ENCODE measurements around the gene MLLT1.

Gene MLLT1

DNA sequence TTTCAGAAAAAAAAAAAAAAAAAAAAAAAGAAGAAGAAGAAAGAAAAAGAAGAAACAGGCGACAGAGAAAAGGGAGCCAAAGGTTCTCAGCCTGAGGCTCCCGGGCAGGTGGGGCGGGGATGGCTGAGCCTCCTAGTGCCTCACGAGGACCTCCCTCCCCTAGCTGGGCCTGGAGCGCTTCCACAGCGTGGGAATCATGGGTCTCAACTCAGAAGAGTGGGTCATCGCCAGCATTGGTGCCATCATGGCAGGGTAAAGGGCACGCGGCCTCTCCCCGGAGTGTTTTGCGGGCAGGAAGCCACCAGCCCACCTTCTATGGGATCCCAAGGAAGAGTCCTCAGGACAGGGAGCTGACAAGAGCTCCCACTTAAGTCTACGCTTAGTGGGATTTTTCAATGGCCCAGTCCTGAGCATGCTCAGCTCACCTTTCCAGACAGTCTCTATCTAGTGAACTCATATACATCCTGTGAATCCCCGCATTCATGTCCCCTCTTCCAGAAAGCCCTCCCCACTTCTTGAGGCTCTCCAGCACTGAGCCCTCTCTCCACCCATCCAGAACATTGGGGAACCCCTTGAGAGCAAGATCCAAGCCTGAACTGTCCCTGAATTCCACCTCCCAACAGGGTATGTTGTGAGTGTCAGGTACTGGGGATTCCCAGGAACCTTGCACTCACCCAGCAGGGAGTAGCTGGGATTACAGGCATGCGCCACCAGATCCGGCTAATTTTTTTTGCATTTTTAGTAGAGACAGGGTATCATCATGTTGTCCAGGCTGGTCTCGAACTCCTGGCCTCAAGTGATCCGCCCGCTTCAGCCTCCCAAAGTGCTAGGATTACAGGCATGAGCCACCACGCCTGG lies 74.7 kb downstream of the MLLT1 start:
- Mint-ChIP-seq H3K27ac (peak overlapping the region in 1 of 2 donors; percentile 78), H3K4me1 (no peaks in the 10 kb centered on the region), H3K4me3 (no peak overlapping the region), H3K9me3 (no peaks in the 10 kb centered on the region), H3K27me3 (peaks cover 11% of the 10 kb centered on the region)
- DNase-seq (no peak), ATAC-seq (no peak)

DNA sequence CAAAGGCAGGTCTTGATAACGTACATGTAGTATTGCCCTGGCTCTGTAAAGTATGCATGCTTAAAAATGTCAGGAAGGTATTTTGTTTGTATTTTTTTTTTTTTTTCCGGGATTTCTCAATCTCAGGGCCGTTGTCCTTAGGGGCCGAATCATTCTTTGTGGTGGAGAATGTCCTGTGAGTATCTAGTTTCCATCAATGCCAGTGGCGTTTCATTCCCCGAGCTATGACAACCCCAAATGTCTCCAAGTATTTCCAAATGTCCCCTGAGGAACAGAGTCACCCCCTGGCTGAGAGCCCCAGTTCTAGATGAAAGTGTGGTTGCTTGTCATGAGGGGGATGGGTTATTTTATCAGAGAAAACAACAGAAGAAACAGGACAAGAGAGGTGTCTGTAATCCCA lies 75.6 kb downstream of the MLLT1 start:
- no peak for DNase-seq
- H3K4me1 Mint-ChIP-seq, result peaks cover 3% of the 10 kb centered on the region
- H3K27ac Mint-ChIP-seq, result peak overlapping the region in 1 of 2 donors; percentile 68
- no peaks in the 10 kb centered on the region for H3K9me3 Mint-ChIP-seq
- no peak overlapping the region for H3K4me3 Mint-ChIP-seq
- no peak for ATAC-seq
- peaks cover 11% of the 10 kb centered on the region for H3K27me3 Mint-ChIP-seq

DNA sequence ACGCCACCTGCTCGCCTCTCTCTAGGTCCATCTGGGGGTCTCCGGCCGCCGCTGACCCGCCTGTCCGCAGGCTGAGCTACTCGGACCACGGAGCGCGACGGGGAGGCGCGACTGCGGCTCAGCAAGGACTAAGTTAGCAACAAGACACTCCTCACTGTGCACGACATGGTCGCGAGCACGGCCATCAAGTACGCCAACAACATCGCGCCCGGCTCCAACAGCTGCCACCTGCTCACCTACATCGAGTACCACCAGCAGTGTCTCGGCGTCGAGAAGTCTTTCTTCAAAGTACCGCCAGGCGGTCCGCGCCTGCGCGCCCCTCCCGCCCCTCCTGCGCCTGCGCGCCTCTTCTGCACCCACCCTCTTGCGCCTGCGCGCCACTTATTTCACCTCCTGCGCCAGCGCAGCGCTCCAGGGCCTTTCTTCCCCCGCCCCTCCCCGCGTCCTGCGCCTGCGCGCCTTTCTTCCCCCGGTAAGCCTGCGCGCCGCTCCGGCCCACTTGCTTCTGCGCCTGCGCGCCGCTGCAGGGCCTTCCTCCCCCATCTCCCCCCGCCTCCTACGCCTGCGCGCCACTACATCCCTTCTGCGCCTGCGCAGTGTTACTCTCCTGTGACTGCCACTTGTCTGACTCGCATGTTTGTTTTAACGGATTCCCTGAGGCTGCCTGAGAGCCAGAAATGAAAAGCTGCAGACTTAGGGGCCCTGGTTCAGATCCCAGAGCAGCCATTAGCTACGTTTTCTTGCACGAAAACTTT lies 80.4 kb downstream of the MLLT1 start:
- Mint-ChIP-seq H3K9me3 (peaks cover 0 to 6% of the 10 kb centered on the region in 2 donors), H3K27me3 (peaks cover 11% of the 10 kb centered on the region), H3K27ac (peak overlapping the region; percentile 96 to 99), H3K4me3 (peak overlapping the region; percentile 98 to 100), H3K4me1 (peaks cover 18% of the 10 kb centered on the region)
- ATAC-seq (peak; percentile 95), DNase-seq (peak; percentile 99)

DNA sequence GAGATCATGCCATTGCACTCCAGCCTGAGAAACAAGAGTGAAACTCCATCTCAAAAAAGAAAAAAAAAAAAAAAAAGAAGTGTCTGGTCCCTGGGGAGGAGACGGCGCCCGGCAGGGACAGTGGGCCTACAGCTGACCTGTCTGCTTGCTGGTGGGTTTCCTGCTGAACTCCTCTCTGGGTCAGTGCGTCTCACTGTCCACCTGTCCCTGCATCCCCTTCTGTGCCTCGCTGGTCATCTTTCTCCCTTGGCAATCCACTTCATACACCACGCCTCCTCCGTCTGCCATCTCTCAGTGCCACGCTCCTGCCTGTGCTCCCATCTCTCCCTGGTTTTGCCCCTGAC lies 80.9 kb downstream of the MLLT1 start:
- Mint-ChIP-seq H3K4me3 (peak overlapping the region; percentile 98 to 100), H3K4me1 (peaks cover 18% of the 10 kb centered on the region), H3K9me3 (peaks cover 0 to 6% of the 10 kb centered on the region in 2 donors), H3K27me3 (peaks cover 11% of the 10 kb centered on the region), H3K27ac (peak overlapping the region; percentile 96 to 99)
- DNase-seq, result no peak
- ATAC-seq, result no peak

DNA sequence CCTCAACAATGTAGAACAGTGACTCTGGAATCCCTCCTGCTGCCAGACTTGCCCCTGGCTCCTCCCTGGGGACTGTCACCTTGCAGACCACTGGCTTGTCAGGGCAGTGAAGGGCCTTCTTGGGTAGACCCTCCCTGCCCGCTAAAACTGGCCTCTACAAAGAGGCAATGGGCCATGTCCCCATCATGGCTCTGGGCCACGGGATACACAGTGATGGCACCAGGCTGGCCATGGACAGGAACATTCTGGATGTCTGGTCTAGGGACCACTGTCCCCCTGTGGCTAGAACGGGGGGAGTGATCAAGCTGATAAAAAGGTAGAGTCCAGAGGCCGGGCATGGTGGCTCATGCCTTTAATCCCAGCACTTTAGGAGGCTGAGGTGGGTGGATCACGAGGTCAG lies 83.4 kb downstream of the MLLT1 start:
- H3K4me1 Mint-ChIP-seq, result peaks cover 18% of the 10 kb centered on the region
- no peaks in the 10 kb centered on the region for H3K27me3 Mint-ChIP-seq
- H3K9me3 Mint-ChIP-seq, result peaks cover under 1 to 6% of the 10 kb centered on the region in 2 donors
- no peak overlapping the region for H3K4me3 Mint-ChIP-seq
- no peak for ATAC-seq
- DNase-seq, result no peak
- H3K27ac Mint-ChIP-seq, result no peak overlapping the region

DNA sequence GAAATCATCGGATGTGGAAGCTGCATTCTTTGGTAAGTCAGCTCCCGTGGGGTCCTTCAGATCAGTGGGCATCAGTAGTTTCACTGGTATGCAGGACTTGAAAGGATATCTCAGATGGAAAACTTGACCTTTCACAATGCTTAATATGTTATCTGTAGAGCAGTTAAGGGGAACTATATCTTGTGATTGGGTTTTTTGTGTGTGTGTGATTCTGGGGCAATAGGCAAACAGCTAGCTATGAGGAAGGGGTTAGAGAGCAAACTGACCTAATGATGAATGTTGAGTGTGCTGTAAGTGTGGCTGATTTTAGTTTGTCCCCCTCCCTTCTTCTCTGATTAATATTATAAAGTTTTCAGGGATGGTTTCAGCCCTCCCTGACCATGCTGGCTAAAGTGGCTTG lies 91.0 kb downstream of the MLLT1 start:
- Mint-ChIP-seq H3K9me3 (peaks cover 11 to 30% of the 10 kb centered on the region in 2 donors), H3K27me3 (peaks cover 11% of the 10 kb centered on the region), H3K4me3 (no peak overlapping the region), H3K27ac (no peak overlapping the region), H3K4me1 (no peaks in the 10 kb centered on the region)
- no peak for DNase-seq
- ATAC-seq, result no peak

DNA sequence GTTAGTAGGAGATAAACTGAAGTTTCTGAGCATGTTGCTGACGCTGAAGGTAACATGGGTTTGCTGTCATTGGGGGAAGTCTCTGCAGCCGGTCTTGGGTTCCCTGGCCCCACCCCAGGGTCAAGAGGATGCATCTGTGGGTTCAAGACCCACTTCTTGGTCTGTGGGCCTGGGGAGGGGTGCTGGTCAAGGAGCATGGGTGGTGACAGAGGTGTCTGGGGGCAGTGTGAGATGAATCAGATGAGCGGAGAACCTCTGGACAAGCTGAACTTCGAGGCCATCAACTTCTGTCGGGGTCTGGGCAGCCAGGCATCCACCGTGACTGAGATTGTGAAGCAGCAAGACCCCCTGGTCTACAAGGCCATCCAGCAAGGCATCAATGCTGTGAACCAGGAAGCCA lies 92.4 kb downstream of the MLLT1 start:
- Mint-ChIP-seq H3K27ac (no peak overlapping the region), H3K27me3 (peaks cover 25% of the 10 kb centered on the region), H3K4me3 (no peak overlapping the region), H3K4me1 (no peaks in the 10 kb centered on the region), H3K9me3 (peaks cover 11 to 30% of the 10 kb centered on the region in 2 donors)
- no peak for ATAC-seq
- no peak for DNase-seq

DNA sequence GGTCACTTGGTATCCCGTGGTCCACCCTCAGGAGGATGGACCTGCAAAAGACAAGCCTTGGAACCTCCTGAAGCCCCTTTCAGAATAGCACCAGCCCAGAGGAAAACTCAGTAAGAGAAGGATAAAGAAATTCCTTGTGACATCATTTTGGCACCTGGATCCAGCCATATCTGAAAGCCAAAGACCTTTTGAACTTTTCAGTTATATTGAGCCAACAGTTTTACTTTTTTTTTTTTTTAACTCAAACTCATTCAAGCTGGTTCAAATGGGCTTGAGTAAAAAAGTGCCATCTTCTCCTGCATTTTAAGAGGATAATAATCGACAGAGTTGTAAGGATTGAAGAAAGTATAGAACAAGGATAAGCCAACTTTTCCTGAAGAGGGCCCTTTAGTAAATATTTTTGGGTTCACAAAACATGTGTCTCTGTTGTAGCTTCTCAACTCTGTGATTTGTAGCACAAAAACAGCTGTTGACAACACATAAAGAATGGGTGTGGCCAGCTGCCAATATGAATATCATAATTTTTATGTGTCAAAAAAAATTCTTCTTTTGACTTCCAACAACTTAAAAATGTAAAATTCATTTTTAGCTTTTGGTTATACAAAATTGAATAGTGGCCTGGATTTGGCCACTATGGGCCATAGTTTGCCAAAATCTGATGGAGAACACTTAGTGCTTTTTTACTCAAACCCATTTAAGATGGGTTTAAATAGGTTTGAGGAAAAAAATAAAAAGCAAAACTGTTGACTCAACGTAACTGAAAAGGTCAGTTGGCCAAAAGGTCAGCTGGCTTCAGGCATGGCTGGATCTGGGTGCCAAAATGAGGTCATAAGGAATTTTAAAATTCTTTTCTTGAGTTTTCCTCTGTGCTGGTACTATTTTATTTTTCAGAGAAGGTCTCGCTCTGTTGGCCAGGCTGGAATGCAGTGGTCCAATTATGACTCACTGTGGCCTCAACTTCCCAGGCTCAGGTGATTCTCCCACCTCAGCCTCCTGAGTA lies 93.6 kb downstream of the MLLT1 start:
- ATAC-seq, result no peak
- Mint-ChIP-seq H3K9me3 (peaks cover 10 to 27% of the 10 kb centered on the region in 2 donors), H3K4me1 (peaks cover 7% of the 10 kb centered on the region), H3K27ac (no peak overlapping the region), H3K4me3 (no peak overlapping the region), H3K27me3 (peaks cover 27% of the 10 kb centered on the region)
- no peak for DNase-seq

DNA sequence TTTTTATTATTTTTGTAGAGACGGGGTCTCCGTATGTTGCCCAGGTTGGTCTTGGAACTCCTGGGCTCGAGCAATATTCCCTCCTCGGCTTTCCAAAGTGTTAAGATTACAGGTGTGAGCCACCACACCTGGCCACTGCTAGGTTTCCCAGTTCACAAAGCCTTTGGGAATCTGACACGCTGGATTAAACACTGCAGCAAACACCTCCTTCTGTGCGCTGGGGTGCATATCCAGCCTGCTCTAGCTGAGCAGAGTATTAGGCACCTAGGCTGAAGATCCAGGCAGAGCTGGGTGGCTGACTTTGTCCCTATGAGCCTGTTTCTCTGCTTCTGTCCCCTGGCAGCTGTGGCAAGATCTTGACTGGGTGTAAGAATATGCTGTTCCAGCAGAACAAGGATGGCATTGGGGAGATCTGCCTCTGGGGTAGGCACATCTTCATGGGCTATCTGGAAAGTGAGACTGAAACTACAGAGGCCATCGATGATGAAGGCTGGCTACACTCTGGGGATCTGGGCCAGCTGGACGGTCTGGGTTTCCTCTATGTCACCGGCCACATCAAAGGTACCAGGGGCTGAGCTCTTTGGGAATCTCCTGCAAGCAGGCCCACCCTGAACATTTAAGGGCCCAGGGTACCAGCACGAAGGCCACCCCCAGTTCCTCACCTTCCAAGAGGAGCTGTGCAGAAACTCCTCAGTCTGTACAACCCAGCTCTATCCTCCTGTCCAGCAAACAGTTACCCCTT lies 94.5 kb downstream of the MLLT1 start:
- H3K27ac Mint-ChIP-seq, result no peak overlapping the region
- peaks cover 7% of the 10 kb centered on the region for H3K4me1 Mint-ChIP-seq
- H3K27me3 Mint-ChIP-seq, result peaks cover 32% of the 10 kb centered on the region
- ATAC-seq, result no peak
- no peak for DNase-seq
- H3K4me3 Mint-ChIP-seq, result no peak overlapping the region
- peaks cover 7 to 19% of the 10 kb centered on the region in 2 donors for H3K9me3 Mint-ChIP-seq

DNA sequence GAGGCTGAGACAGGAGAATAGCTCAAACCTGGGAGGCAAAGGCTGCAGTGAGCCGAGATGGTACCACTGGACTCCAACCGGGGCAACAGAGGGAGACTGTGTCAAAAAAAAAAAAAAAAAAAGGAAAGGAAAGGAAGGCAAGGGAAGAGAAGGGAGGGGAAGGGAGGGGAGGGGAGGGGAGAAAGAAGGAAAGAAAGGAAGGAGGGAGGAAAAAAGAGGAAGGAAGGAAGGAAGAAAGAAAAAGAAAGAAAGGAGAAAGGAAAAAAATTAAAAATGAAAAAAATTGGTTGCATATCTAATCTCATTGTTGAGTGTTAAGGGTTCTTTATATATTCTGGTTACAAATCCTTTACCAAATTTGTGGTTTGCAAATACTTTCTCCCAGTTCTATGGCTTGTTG lies 98.7 kb downstream of the MLLT1 start:
- ATAC-seq (no peak), DNase-seq (no peak)
- H3K27me3 Mint-ChIP-seq, result peaks cover 42% of the 10 kb centered on the region
- no peak overlapping the region for H3K4me3 Mint-ChIP-seq
- no peaks in the 10 kb centered on the region for H3K9me3 Mint-ChIP-seq
- H3K4me1 Mint-ChIP-seq, result peaks cover 13% of the 10 kb centered on the region
- no peak overlapping the region for H3K27ac Mint-ChIP-seq

DNA sequence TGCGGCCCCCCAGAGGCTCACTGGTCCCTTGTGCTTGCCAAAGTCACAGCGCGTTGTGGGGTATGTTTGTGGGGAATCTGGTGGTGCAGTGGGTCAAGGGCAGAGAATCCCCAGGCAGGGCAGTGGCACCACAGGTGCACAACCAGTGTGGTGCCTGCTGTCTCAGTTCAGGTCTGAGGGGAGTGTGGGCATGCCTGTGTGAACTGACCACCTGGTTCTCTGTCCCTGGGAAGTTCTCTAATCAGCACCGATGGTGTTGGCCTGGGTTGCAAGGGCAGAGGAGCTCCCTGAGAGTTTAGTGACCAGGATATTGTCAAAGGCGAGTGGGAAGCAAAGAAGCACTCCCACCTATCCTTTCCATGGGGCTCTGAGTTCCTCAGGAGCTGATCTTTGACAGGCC lies 106.6 kb downstream of the MLLT1 start:
- no peaks in the 10 kb centered on the region for H3K4me1 Mint-ChIP-seq
- no peak overlapping the region for H3K4me3 Mint-ChIP-seq
- DNase-seq (no peak), ATAC-seq (no peak)
- H3K9me3 Mint-ChIP-seq, result peaks cover 12 to 18% of the 10 kb centered on the region in 2 donors
- peaks cover under 1% of the 10 kb centered on the region for H3K27me3 Mint-ChIP-seq
- no peak overlapping the region for H3K27ac Mint-ChIP-seq

DNA sequence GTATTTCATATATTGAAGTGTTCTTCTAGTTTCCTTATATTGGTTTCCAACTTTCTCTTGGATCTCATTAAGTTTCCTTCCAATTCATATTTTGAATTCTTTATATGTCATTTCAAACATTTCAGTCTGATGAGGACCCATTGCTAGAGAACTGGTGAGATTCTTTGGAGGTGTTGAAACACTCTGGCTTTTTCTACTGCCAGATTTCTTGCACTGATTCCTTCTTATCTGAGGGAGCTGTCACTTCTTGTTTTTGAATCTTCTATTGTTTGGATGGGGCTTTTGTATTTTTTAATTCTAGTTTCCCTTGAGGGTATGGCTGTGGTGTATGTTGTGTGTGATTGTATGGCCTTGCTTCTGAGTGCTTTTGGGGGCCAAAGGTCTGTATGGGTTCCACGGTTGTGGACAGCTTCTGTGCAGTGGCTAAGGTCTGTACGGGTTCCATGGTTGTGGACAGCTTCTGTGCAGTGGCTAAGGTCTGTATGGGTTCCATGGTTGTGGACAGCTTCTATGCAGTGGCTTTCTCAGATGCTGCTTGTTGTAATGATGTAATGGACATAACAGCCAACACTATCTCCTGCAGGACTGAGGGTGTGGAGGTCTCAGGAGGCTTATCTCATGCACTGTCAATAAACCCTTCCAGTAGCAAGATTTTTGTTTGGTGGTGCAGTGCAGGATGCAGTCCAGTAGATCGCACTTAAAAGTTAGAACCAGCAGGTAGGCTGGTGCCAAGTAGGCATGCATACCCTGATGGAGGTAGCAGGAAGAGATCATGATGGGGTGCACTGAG lies 107.5 kb downstream of the MLLT1 start:
- Mint-ChIP-seq H3K4me1 (no peaks in the 10 kb centered on the region), H3K27me3 (no peaks in the 10 kb centered on the region), H3K27ac (no peak overlapping the region), H3K4me3 (no peak overlapping the region), H3K9me3 (peaks cover 12 to 18% of the 10 kb centered on the region in 2 donors)
- ATAC-seq (no peak), DNase-seq (no peak)

DNA sequence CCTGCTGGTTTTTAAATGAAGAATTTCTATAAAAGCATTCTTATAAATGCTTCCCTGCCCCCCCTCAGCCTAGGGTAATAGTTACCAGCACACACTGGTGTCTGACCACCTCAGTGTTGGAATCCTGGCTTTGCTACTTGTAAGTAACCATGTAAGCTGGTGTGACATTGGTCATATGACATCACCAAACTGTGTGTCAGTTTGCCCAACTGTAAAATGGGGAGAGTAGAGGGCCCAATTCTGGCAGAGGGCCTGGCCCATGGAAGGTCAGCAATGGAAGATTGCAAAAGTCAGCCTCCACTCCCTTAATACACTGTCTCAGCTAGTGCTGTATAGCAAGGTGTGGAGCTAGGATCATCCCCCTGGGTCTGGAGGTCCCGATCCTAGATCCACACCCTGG lies 112.7 kb downstream of the MLLT1 start:
- no peak for ATAC-seq
- peaks cover 12 to 13% of the 10 kb centered on the region in 2 donors for H3K9me3 Mint-ChIP-seq
- no peak for DNase-seq
- peaks cover 7% of the 10 kb centered on the region for H3K4me1 Mint-ChIP-seq
- no peak overlapping the region for H3K27ac Mint-ChIP-seq
- no peaks in the 10 kb centered on the region for H3K27me3 Mint-ChIP-seq
- no peak overlapping the region for H3K4me3 Mint-ChIP-seq

DNA sequence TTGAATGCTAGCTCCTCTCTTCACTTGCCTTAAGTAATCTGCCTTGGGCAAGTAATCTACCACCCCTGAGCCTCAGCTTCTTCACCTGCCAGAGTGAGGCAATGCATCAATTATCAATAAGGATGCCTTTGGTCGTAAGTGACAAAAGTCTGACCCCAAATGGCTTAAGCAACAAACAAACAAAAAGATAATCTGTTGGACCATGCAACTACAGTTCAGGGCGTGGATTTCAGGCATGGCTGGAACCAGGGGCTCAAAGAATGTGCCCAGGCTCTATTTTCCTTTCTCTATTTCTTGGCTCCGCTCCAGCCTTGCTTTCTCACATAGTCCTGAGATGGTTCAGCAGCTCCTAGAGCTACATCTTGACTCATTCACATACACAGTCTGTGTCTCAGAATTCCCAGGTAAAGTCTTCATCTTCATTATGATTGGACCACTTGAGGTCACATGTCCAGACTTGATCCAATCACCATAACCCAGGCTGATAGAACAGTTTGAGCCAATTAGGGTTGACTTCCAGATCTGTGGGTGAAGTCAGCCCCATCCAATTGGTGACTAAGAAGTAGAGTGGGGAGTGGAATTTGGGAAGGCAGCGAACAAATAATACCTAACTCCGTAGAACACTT lies 114.8 kb downstream of the MLLT1 start:
- peaks cover 18% of the 10 kb centered on the region for H3K4me1 Mint-ChIP-seq
- H3K9me3 Mint-ChIP-seq, result peaks cover 0 to 6% of the 10 kb centered on the region in 2 donors
- H3K27ac Mint-ChIP-seq, result no peak overlapping the region
- no peak overlapping the region for H3K4me3 Mint-ChIP-seq
- H3K27me3 Mint-ChIP-seq, result no peaks in the 10 kb centered on the region
- no peak for ATAC-seq
- no peak for DNase-seq

All from stimulated activated naive CD8-positive, alpha-beta T cell treated with anti-CD3 and anti-CD28 coated beads, Interleukin-15, amount 100 ng/mL, for 72 hours (primary cell).